Psoas muscle (tissue), 8 donors: ENCODE data around the gene TNFRSF19. TPM values are rescaled to one million over a fixed set of nuclear protein-coding genes. Genes with fewer than 3 reads are reported as not detected.
"Not testable (repeated sequence)": the region's sequence is repeated elsewhere in the genome, so short reads cannot be mapped to it uniquely, and the experiment has no call there.

Source experiments
- ATAC-seq, 4 donors: fragments of 200-7000 bp; cut with Tn5 transposase; one replicate each; pipeline ENCODE4 v1.9.1; 2020; ENCODE audit warnings: moderate library complexity in 3 of 4, mild to moderate bottlenecking in 2 of 4
- DNase-seq, 2 donors: peaks; one replicate each; pipeline ENCODE4 v3.0.0-alpha.2; 2020
- H3K27ac ChIP-seq: fragments of 200-600 bp; one replicate; pipeline ENCODE4 v1.8.0; 2022
- H3K27me3 ChIP-seq, 3 donors: fragments of 200-600 bp in 1 of 3; one replicate each; pipeline versions ENCODE4 v1.6.1 to v1.8.0; 2013 to 2022; ENCODE audit warnings: low read length in 2 of 3, mild to moderate bottlenecking in 2 of 3, moderate library complexity in 1 of 3; ENCODE audit not compliant: insufficient read depth in 3 of 3
- H3K36me3 ChIP-seq, 2 donors: fragments of 200-600 bp in 1 of 2; one replicate each; pipeline versions ENCODE4 v1.6.1 to v1.8.0; 2013 to 2022; ENCODE audit warnings: low read depth in 1 of 2, mild to moderate bottlenecking in 1 of 2, moderate library complexity in 1 of 2; ENCODE audit not compliant: insufficient read depth in 1 of 2
- H3K4me1 ChIP-seq: fragments of 200-600 bp; one replicate; pipeline ENCODE4 v1.8.0; 2022
- H3K4me3 ChIP-seq: fragments of 200-600 bp; one replicate; pipeline ENCODE4 v1.8.0; 2022; ENCODE audit warnings: mild to moderate bottlenecking
- H3K9me3 ChIP-seq: fragments of 200-600 bp; one replicate; pipeline ENCODE4 v1.8.0; 2022
- CTCF ChIP-seq: fragments of 200-600 bp; IDR thresholded peaks from one replicate; pipeline ENCODE4 v1.8.0; 2022; ENCODE audit warnings: antibody characterized with exemption
- WGBS, 3 donors: extraction: QIAGEN DNeasy Blood & Tissue Kit; methylation state at CpG; one replicate each; pipeline versions ENCODE4 v1.1.6 to v1.1.7; 2013; 5-methylcytosine and 5-hydroxymethylcytosine counted together
- intact Hi-C, 2 donors: fragments of 100-400 bp; cut with DNase I; formaldehyde crosslinking; loops; one replicate each; pipeline versions ENCODE4 v1.11.0 to v1.14.2; 2022
- polyA plus RNA-seq, 3 donors: library from polyadenylated mRNA; stranded (reverse); fragments of 200-250 nt; gene quantifications; one replicate each; pipeline ENCODE4 v1.2.3, GENCODE V29; 2013
- total RNA-seq, 4 donors: library from RNA; stranded (reverse); fragmentation: NEBNext Ultra II Directional in 2 of 4; extraction: Animal tissue kit (Norgen Biotek cat#: 25700) in 2 of 4; gene quantifications; one replicate each; pipeline versions ENCODE4 v1.2.1 to v1.2.4, GENCODE V29; 2021 to 2023
- donor health status: healthy with polysubstance abuse.
- donor health status: DM: no; HTN: no; CAD: no; lungs with moderate emphysema.
- donor health status: Bipolar disorder and iron deficiency.
- donor health status: healthy.
- donor health status: DM: yes; HTN: yes; CAD: no.
- donor health status: DM: no; HTN: no; CAD: no.
- donor health status: DM: no; HTN: no; CAD: no.
- donor health status: DM: yes; HTN: yes; CAD: no.

Gene TNFRSF19
- total and polyA plus RNA-seq, 7 donors = 0.35 to 2.0 (median 0.55) TPM

GRCh38 chr13:23584275-23584674, 14.1 kb downstream of the TNFRSF19 start:
- Histone ChIP-seq H3K27me3 (peaks cover 0 to 2% (median 0%) of the 10 kb centered on the region in 3 donors), H3K4me3 (no peak overlapping the region), H3K9me3 (no peaks in the 10 kb centered on the region), H3K27ac (no peak overlapping the region), H3K4me1 (no peaks in the 10 kb centered on the region), H3K36me3 (no peaks in the 10 kb centered on the region)
- ATAC-seq (no peak), DNase-seq (no peak)
- intact Hi-C loops = no loop called here
- WGBS, 3 donors = 62 to 70% (median 70%) methylated on average over 2 of the region's 2 CpGs
- TF ChIP-seq CTCF = no peak

GRCh38 chr13:23586336-23586735, 16.1 kb downstream of the TNFRSF19 start:
- DNase-seq (no peak), ATAC-seq (no peak)
- Histone ChIP-seq H3K4me3 (no peak overlapping the region), H3K36me3 (no peaks in the 10 kb centered on the region), H3K4me1 (no peaks in the 10 kb centered on the region), H3K27me3 (no peaks in the 10 kb centered on the region), H3K27ac (no peak overlapping the region), H3K9me3 (no peaks in the 10 kb centered on the region)
- 83 to 94% (median 91%) methylated on average over 6 of the region's 6 CpGs for WGBS, 3 donors
- intact Hi-C loops = no loop called here
- TF ChIP-seq CTCF = no peak

- H3K36me3 ChIP-seq = no peaks in the 10 kb centered on the region
- no peaks in the 10 kb centered on the region for H3K9me3 ChIP-seq
- no peaks in the 10 kb centered on the region for H3K4me1 ChIP-seq
- DNase-seq (no peak), ATAC-seq (no peak)
- H3K27ac ChIP-seq = no peak overlapping the region
- WGBS, 3 donors = 87 to 89% (median 89%) methylated on average over 7 of the region's 7 CpGs
- H3K27me3 ChIP-seq = no peaks in the 10 kb centered on the region
- no peak for TF ChIP-seq CTCF
- intact Hi-C loops = no loop called here
- no peak overlapping the region for H3K4me3 ChIP-seq
Measured at GRCh38 chr13:23588666-23589065, 18.5 kb downstream of the TNFRSF19 start.

GRCh38 chr13:23592596-23592995, 22.4 kb downstream of the TNFRSF19 start:
- 81 to 99% (median 92%) methylated on average over 5 of the region's 5 CpGs for WGBS, 3 donors
- H3K4me3 ChIP-seq = no peak overlapping the region
- H3K4me1 ChIP-seq = no peaks in the 10 kb centered on the region
- no peak overlapping the region for H3K27ac ChIP-seq
- H3K27me3 ChIP-seq = no peaks in the 10 kb centered on the region
- H3K9me3 ChIP-seq = no peaks in the 10 kb centered on the region
- no peak for ATAC-seq
- TF ChIP-seq CTCF = no peak
- intact Hi-C loops = no loop called here
- H3K36me3 ChIP-seq = no peaks in the 10 kb centered on the region
- DNase-seq = no peak

- DNase-seq (no peak), ATAC-seq (no peak)
- Histone ChIP-seq H3K36me3 (no peaks in the 10 kb centered on the region), H3K9me3 (no peaks in the 10 kb centered on the region), H3K27ac (no peak overlapping the region), H3K27me3 (no peaks in the 10 kb centered on the region), H3K4me3 (no peak overlapping the region), H3K4me1 (no peaks in the 10 kb centered on the region)
- TF ChIP-seq CTCF = no peak
- WGBS, 3 donors = 92 to 96% (median 93%) methylated on average over 2 of the region's 2 CpGs
- intact Hi-C loops = no loop called here
Measured at GRCh38 chr13:23593148-23593547, 22.9 kb downstream of the TNFRSF19 start.

DNA sequence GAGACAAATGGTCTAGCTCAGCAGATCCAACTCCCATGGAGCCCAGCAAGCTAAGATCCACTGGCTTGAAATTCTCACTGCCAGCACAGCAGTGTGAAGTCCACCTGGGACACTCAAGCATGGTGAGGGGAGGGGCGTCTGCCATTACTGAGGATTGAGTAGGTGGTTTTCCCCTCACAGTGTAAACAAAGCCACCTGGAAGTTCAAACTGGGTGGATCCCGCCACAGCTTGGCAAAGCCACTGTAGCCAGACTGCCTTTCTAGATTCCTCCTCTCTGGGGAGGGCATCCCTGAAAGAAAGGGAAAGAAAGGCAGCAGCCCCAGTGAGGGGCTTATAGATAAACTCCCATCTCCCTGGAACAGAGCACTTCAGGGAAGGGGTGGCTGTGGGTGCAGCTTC, 24.1 kb downstream of the TNFRSF19 start:
- H3K36me3 ChIP-seq, H3K27ac ChIP-seq, H3K4me3 ChIP-seq, H3K9me3 ChIP-seq, H3K27me3 ChIP-seq, DNase-seq, ATAC-seq, H3K4me1 ChIP-seq, intact Hi-C loops: not testable (repeated sequence)
- WGBS, 3 donors = 75 to 97% (median 79%) methylated on average over 2 of the region's 2 CpGs
